Sigmoid colon (tissue), 4 donors: Measurements from ENCODE around the gene FBXL20.
"Not testable (repeated sequence)": the region's sequence is repeated elsewhere in the genome, so short reads cannot be mapped to it uniquely, and the experiment has no call there.

Source experiments
- EP300 ChIP-seq, 4 donors: sonication (generic); formaldehyde crosslinking; IDR thresholded peaks; one replicate each; pipeline ENCODE4 v1.6.1; 2017; ENCODE audit warnings: antibody characterized with exemption in 4 of 4
- POLR2A ChIP-seq, 2 donors: fragments of 450-650 bp; IDR thresholded peaks; one replicate each; pipeline ENCODE4 v1.6.1; 2016; ENCODE audit warnings: antibody characterized with exemption in 2 of 2, mild to moderate bottlenecking in 2 of 2, moderate library complexity in 2 of 2
- POLR2AphosphoS5 ChIP-seq, 4 donors: sonication (generic); formaldehyde crosslinking; IDR thresholded peaks; one replicate each; pipeline ENCODE4 v1.6.1; 2017; ENCODE audit warnings: antibody characterized with exemption in 4 of 4
- TF ChIP-seq, protein P1 (sequence below), 4 experiments: fragments of 450-650 bp in 3 of 4; fragments of 200-600 bp in 1 of 4; IDR thresholded peaks; one replicate each; pipeline ENCODE4 v1.5.1; 2016 to 2019; ENCODE audit warnings: antibody characterized with exemption in 4 of 4, mild to moderate bottlenecking in 3 of 4, moderate library complexity in 2 of 4

DNA sequence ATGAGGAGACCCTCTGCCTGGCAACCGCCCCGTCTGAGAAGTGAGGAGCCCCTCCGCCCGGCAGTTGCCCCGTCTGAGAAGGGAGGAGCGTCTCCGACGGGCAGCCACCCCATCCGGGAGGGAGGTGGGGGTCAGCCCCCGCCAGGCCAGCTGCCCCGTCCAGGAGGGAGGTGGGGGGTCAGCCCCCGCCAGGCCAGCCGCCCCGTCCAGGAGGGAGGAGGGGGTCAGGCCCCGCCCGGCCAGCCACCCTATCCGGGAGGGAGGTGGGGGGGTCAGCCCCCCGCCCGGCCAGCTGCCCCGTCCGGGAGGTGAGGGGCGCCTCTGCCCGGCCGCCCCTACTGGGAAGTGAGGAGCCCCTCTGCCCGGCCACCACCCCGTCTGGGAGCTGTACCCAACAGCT, 63.8 kb downstream of the FBXL20 start:
- TF ChIP-seq, protein P1, sequence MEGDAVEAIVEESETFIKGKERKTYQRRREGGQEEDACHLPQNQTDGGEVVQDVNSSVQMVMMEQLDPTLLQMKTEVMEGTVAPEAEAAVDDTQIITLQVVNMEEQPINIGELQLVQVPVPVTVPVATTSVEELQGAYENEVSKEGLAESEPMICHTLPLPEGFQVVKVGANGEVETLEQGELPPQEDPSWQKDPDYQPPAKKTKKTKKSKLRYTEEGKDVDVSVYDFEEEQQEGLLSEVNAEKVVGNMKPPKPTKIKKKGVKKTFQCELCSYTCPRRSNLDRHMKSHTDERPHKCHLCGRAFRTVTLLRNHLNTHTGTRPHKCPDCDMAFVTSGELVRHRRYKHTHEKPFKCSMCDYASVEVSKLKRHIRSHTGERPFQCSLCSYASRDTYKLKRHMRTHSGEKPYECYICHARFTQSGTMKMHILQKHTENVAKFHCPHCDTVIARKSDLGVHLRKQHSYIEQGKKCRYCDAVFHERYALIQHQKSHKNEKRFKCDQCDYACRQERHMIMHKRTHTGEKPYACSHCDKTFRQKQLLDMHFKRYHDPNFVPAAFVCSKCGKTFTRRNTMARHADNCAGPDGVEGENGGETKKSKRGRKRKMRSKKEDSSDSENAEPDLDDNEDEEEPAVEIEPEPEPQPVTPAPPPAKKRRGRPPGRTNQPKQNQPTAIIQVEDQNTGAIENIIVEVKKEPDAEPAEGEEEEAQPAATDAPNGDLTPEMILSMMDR (IDR thresholded peaks at IDR 0.05) = not testable (repeated sequence)
- not testable (repeated sequence) for TF ChIP-seq POLR2AphosphoS5, POLR2A, EP300 (IDR thresholded peaks at IDR 0.05)
